Kidney epithelial cell (primary cell): ENCODE results near the gene ZMIZ1. TPM values are rescaled to one million over a fixed set of nuclear protein-coding genes. Genes with fewer than 3 reads are reported as not detected.

Experiments used
- DNase-seq: peaks from one replicate; pipeline ENCODE4 v3.0.0-alpha.2; 2010; ENCODE audit warnings: low read depth
- H3K27me3 ChIP-seq: 2 replicates; pipeline ENCODE4 v1.6.0; 2011; ENCODE audit warnings: low read length; ENCODE audit not compliant: control insufficient read depth, insufficient read depth
- H3K36me3 ChIP-seq: 2 replicates; pipeline ENCODE4 v1.5.1; 2011; ENCODE audit warnings: low read length; ENCODE audit not compliant: control insufficient read depth, insufficient read depth
- H3K4me3 ChIP-seq: 2 replicates; pipeline ENCODE4 v1.5.1; 2011; ENCODE audit warnings: low read depth, mild to moderate bottlenecking, control low read depth, low read length
- CTCF ChIP-seq: IDR thresholded peaks from 2 replicates; pipeline ENCODE4 v1.5.1; 2011; ENCODE audit warnings: mild to moderate bottlenecking, moderate library complexity, low read length, control low read depth, inconsistent platforms; ENCODE audit not compliant: insufficient read depth, poor library complexity, severe bottlenecking
- total RNA-seq: library from RNA; depleted of rRNA; stranded (reverse); fragments of >200 nt; gene quantifications from 2 replicates; pipeline ENCODE4 v1.2.3, GENCODE V29; 2015

ZMIZ1 gene
- total RNA-seq, 1 donor from 2014 or later = 57.5 TPM

GRCh38 chr10:79320820-79321493 is 252.2 kb downstream of the ZMIZ1 start:
- TF ChIP-seq CTCF = no peak
- peak; percentile 93 for DNase-seq
- no peak overlapping the region for H3K4me3 ChIP-seq
- no peaks in the 10 kb centered on the region for H3K27me3 ChIP-seq
- no peaks in the 10 kb centered on the region for H3K36me3 ChIP-seq

- no peak overlapping the region for H3K4me3 ChIP-seq
- H3K27me3 ChIP-seq = no peaks in the 10 kb centered on the region
- H3K36me3 ChIP-seq = no peaks in the 10 kb centered on the region
- DNase-seq = no peak
- TF ChIP-seq CTCF = no peak
Measured at GRCh38 chr10:79321494-79321882, 252.7 kb downstream of the ZMIZ1 start.

GRCh38 chr10:79321951-79322350 is 253.2 kb downstream of the ZMIZ1 start:
- H3K36me3 ChIP-seq = no peaks in the 10 kb centered on the region
- DNase-seq = no peak
- no peak for TF ChIP-seq CTCF
- no peaks in the 10 kb centered on the region for H3K27me3 ChIP-seq
- H3K4me3 ChIP-seq = no peak overlapping the region

GRCh38 chr10:79322616-79323543 is 254.1 kb downstream of the ZMIZ1 start:
- no peak for TF ChIP-seq CTCF
- no peak for DNase-seq

GRCh38 chr10:79323602-79324001 is 254.8 kb downstream of the ZMIZ1 start:
- DNase-seq = no peak
- no peaks in the 10 kb centered on the region for H3K27me3 ChIP-seq
- no peak for TF ChIP-seq CTCF
- no peak overlapping the region for H3K4me3 ChIP-seq
- no peaks in the 10 kb centered on the region for H3K36me3 ChIP-seq

More at GRCh38 chr10:79322616-79323543, 254.1 kb downstream of the ZMIZ1 start:
- H3K27me3 ChIP-seq = no peaks in the 10 kb centered on the region
- H3K36me3 ChIP-seq = no peaks in the 10 kb centered on the region
- H3K4me3 ChIP-seq = no peak overlapping the region
